Measurements from ENCODE around the gene MINDY2. TPM values are rescaled to one million over a fixed set of nuclear protein-coding genes. Genes with fewer than 3 reads are reported as not detected.
A peak's percentile ranks its signal among the peaks of the same experiment; 100 is the strongest.

MINDY2 gene
- total RNA-seq, 1 experiment from 2014 or later, result 17.6 TPM

DNA sequence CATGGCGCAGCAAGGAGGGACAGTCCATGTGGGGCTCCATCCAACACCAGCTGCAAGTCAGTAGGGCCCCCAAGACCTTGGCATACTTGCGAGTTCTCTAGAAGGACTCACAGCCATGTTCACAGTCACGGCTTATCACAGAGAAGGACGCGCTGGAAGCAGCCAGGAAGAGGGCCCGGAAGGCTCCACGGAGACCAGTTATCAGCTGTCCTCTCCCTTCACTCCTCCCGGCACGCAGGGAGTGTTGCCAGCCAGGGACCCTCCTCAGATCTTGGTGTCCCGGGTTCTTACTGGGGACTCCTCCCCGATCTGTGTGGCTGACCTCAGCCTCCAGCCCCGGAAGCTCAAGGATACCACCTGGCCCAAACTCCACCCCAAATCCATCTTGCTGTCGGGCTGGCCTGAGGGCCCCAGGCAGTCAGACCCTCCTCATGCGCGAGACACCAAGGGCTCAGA, 94.4 kb downstream of the MINDY2 start:
- H3K27ac ChIP-seq (ENCODE audit: low read depth, low read length), result peak overlapping the region; percentile 43
- no TSS peak for BruUV-seq (replicated peaks)
- no peaks in the 10 kb centered on the region for H3K9me2 ChIP-seq (ENCODE audit: insufficient read depth)
- H3K4me3 ChIP-seq (replicated peaks in 1 of 2; ENCODE audit: low read depth in 1 of 2, low read length in 2 of 2), result no peak overlapping the region
- peak overlapping the region; percentile 62; the same call in 1 of the 2 replicates for H3K4me2 ChIP-seq (ENCODE audit: low read length)
- DNase-seq (ENCODE audit: low read depth, low spot score) (no peak), ATAC-seq (no peak)
- no peak overlapping the region for H3K9ac ChIP-seq (ENCODE audit: low read length)
- ChIA-PET RAD21 (ENCODE audit: low non-redundant PET in 1 of 2, low total read pairs in 2 of 2, uncharacterized antibody in 2 of 2, unreplicated experiment in 2 of 2) (no interaction called here), CTCF (interaction anchor here (1.3 kb wide), 1 partner anchor 25 kb away, joined by 5 read pairs; no protein-coding TSS in a partner anchor), POLR2A (no interaction called here)
- no peak for TF ChIP-seq ZNF274 (IDR thresholded peaks at IDR 0.05; ENCODE audit: low read depth, low read length)
- no peak for TF ChIP-seq JUND (IDR thresholded peaks at IDR 0.05)
- TF ChIP-seq, protein P1, sequence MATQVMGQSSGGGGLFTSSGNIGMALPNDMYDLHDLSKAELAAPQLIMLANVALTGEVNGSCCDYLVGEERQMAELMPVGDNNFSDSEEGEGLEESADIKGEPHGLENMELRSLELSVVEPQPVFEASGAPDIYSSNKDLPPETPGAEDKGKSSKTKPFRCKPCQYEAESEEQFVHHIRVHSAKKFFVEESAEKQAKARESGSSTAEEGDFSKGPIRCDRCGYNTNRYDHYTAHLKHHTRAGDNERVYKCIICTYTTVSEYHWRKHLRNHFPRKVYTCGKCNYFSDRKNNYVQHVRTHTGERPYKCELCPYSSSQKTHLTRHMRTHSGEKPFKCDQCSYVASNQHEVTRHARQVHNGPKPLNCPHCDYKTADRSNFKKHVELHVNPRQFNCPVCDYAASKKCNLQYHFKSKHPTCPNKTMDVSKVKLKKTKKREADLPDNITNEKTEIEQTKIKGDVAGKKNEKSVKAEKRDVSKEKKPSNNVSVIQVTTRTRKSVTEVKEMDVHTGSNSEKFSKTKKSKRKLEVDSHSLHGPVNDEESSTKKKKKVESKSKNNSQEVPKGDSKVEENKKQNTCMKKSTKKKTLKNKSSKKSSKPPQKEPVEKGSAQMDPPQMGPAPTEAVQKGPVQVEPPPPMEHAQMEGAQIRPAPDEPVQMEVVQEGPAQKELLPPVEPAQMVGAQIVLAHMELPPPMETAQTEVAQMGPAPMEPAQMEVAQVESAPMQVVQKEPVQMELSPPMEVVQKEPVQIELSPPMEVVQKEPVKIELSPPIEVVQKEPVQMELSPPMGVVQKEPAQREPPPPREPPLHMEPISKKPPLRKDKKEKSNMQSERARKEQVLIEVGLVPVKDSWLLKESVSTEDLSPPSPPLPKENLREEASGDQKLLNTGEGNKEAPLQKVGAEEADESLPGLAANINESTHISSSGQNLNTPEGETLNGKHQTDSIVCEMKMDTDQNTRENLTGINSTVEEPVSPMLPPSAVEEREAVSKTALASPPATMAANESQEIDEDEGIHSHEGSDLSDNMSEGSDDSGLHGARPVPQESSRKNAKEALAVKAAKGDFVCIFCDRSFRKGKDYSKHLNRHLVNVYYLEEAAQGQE (IDR thresholded peaks at IDR 0.05; ENCODE audit: low read depth), result no peak
- no peak for TF ChIP-seq YY1 (IDR thresholded peaks at IDR 0.05; ENCODE audit: extremely low read depth, insufficient replicate concordance, low read depth, low read length)
- TF ChIP-seq, protein P2, sequence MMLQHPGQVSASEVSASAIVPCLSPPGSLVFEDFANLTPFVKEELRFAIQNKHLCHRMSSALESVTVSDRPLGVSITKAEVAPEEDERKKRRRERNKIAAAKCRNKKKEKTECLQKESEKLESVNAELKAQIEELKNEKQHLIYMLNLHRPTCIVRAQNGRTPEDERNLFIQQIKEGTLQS (IDR thresholded peaks at IDR 0.05), result no peak
- TF ChIP-seq, protein P3, sequence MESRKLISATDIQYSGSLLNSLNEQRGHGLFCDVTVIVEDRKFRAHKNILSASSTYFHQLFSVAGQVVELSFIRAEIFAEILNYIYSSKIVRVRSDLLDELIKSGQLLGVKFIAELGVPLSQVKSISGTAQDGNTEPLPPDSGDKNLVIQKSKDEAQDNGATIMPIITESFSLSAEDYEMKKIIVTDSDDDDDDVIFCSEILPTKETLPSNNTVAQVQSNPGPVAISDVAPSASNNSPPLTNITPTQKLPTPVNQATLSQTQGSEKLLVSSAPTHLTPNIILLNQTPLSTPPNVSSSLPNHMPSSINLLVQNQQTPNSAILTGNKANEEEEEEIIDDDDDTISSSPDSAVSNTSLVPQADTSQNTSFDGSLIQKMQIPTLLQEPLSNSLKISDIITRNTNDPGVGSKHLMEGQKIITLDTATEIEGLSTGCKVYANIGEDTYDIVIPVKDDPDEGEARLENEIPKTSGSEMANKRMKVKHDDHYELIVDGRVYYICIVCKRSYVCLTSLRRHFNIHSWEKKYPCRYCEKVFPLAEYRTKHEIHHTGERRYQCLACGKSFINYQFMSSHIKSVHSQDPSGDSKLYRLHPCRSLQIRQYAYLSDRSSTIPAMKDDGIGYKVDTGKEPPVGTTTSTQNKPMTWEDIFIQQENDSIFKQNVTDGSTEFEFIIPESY (IDR thresholded peaks at IDR 0.05; ENCODE audit: extremely low read depth, insufficient replicate concordance, low read length), result no peak
- no peak for TF ChIP-seq POLR2A (IDR thresholded peaks at IDR 0.05; ENCODE audit: borderline replicate concordance, extremely low read depth, insufficient read depth, insufficient read length)
- TF ChIP-seq, protein P4, sequence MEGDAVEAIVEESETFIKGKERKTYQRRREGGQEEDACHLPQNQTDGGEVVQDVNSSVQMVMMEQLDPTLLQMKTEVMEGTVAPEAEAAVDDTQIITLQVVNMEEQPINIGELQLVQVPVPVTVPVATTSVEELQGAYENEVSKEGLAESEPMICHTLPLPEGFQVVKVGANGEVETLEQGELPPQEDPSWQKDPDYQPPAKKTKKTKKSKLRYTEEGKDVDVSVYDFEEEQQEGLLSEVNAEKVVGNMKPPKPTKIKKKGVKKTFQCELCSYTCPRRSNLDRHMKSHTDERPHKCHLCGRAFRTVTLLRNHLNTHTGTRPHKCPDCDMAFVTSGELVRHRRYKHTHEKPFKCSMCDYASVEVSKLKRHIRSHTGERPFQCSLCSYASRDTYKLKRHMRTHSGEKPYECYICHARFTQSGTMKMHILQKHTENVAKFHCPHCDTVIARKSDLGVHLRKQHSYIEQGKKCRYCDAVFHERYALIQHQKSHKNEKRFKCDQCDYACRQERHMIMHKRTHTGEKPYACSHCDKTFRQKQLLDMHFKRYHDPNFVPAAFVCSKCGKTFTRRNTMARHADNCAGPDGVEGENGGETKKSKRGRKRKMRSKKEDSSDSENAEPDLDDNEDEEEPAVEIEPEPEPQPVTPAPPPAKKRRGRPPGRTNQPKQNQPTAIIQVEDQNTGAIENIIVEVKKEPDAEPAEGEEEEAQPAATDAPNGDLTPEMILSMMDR (IDR thresholded peaks at IDR 0.05 in 2 of 3, conservative IDR thresholded peaks at IDR 0.05 in 1 of 3; ENCODE audit: borderline replicate concordance in 1 of 3, insufficient read depth in 1 of 3, low read depth in 2 of 3, low read length in 2 of 3), result no peak
- no peak for TF ChIP-seq ZFX (IDR thresholded peaks at IDR 0.05)
- no peak for TF ChIP-seq POLR2AphosphoS5 (IDR thresholded peaks at IDR 0.05; ENCODE audit: low read depth, low read length)
- TF ChIP-seq SIN3A (IDR thresholded peaks at IDR 0.05; ENCODE audit: low read depth), result no peak
- TF ChIP-seq TCF7L2 (IDR thresholded peaks at IDR 0.05; ENCODE audit: borderline replicate concordance, extremely low read depth, insufficient read depth, insufficient read length), result no peak
- TF ChIP-seq ELF1 (IDR thresholded peaks at IDR 0.05; ENCODE audit: borderline replicate concordance, low read depth), result no peak
- no peak for TF ChIP-seq FOSL1 (IDR thresholded peaks at IDR 0.05; ENCODE audit: low read depth)
- H2AFZ ChIP-seq (ENCODE audit: low read depth, low read length, poor library complexity, severe bottlenecking), result no peak overlapping the region
- intact Hi-C loops (cut with micrococcal nuclease), result no loop called here
- no peaks in the 10 kb centered on the region for H4K20me1 ChIP-seq (ENCODE audit: insufficient read depth)
- no peaks in the 10 kb centered on the region for H3K9me3 ChIP-seq (ENCODE audit: control insufficient read depth in 1 of 2, insufficient read depth in 1 of 2, low read depth in 1 of 2, low read length in 2 of 2)
- peaks cover 5 to 18% of the 10 kb centered on the region in 2 experiments; a peak in 3 of 4 replicates for H3K4me1 ChIP-seq (ENCODE audit: control insufficient read depth in 1 of 2, insufficient read depth in 2 of 2, low read length in 2 of 2)
- H3K36me3 ChIP-seq (ENCODE audit: control insufficient read depth in 1 of 2, insufficient read depth in 2 of 2, low read length in 2 of 2), result no peaks in the 10 kb centered on the region
- no peaks in the 10 kb centered on the region for H3K27me3 ChIP-seq (ENCODE audit: insufficient read depth, low read length)
- H3K79me2 ChIP-seq (ENCODE audit: insufficient read depth, low read length), result no peaks in the 10 kb centered on the region
